Measurements from ENCODE around the gene FYCO1.

The FYCO1 gene

DNA sequence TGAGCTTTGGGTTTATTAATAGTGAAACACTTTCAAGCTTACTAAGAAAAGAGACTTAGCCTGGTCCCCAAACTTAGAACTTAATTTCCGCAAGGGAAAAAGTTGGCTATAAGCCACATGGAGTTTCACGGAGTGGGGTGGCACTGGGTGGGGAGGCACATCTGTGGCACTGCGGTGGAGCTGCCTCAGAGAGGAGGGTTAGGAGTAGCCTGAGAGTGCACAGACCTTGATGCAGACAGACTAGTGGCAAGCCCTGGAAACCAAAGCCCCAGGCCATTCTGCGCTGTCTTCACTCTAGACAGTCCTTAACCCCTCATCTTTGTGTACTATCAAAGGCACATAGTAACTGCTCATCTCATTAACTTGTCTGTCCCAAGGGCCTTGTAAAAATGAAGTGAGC lies 30.4 kb downstream of the FYCO1 start:
- in situ Hi-C loops (cut with MboI; ENCODE audit: low sequenced_read_pairs) = no loop called here

DNA sequence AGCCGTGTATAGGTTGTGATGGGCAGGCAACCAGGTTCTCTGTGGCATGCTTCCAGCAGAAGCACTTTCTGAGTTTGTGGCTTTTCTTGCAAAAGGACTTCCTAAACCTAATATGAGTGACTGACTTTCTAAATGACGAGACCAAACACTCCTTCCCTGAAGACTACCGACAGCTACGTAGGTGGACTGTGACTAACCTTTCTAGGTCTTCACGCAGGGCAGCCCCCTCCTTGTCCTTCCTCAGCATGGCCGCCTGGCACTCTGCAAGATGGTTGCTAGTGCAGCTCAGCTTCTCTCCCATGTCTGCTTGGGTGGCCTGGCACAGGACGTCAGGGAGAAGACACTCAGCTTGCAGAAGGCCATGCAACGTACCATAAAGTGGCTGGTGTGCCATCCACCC lies 31.5 kb downstream of the FYCO1 start:
- in situ Hi-C loops (cut with MboI; ENCODE audit: low sequenced_read_pairs) = no loop called here

DNA sequence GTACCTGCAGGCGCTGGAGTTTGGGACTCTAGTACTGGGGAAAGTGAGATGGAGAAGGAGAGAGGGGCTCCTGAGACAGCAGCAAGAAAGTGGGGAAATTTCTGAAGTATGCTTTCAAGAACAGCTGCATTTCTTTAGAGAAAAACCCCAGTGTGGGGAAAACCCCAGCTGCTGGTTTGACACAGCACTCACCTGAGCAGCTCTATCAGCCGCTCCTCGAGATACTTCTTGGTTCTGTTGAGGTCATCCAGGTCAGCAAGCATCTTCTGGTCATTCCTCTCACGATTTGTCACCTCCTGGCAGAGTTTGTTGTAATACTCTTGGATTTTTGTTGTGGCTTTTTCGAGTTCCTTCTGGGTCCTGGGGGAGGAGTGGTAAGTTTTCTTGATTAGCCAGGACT lies 33.6 kb downstream of the FYCO1 start:
- in situ Hi-C loops (cut with MboI; ENCODE audit: low sequenced_read_pairs) = no loop called here

DNA sequence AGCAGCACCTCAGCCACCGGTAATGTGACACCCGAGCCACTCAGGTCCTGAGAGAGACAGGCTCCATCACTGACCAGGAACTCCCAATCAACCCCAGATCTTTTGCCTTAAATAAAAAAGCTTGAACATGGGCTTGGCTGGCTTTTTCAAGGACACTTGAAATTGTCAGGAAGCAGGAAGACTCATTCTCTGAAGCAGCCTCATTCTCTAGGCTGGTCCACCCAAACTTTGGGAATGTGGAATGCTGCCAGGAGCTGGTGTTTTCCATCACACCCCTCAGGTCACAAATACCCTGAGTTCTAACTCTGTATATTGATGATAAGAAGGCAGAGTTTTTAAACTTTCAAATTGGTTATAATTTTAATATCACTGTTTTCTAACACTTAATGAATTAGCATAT lies 35.3 kb downstream of the FYCO1 start:
- in situ Hi-C loops (cut with MboI; ENCODE audit: low sequenced_read_pairs) = no loop called here

DNA sequence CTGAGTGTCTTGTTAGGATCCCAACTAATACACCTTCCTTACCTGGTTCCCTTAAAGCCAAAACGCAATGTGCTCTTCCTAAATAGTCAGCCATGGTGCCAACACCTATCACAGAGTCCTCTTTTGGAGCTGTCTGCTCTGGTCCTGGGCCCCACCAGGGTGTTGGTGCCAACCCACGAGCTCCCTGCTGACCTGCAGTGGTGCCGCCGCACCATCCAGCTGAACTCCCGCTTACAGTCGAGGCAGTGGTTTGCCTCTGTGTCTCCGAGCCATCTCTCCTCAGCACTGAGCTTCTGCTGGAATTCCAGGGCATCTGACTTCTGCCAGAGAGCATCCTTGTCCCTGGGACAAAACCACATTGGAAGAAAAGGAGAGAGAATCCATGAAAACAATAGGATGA lies 36.4 kb downstream of the FYCO1 start:
- in situ Hi-C loops (cut with MboI; ENCODE audit: low sequenced_read_pairs) = no loop called here

DNA sequence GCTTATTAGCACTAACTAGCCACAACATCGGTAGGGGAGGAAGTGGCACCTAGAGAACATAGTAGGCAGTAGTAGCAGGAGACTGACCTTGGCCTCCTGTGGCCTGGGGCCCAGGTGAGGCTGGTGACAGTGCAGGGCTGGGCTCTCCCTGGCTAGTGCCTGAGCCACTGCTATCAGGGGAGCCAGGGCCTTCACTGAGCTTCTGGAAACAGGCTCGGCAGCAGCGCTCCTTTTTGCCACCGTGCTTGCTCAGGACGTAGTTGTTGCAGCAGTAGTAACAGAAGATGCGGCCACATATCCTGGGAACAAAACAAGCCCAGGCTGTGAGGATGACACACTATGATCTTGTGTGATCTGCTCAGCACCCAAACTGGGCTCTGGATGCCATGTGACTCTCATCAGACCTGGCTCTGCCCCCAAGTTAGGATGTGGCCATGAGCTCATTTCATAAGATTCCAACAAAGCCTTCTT lies 37.3 kb downstream of the FYCO1 start:
- in situ Hi-C loops (cut with MboI; ENCODE audit: low sequenced_read_pairs) = no loop called here

DNA sequence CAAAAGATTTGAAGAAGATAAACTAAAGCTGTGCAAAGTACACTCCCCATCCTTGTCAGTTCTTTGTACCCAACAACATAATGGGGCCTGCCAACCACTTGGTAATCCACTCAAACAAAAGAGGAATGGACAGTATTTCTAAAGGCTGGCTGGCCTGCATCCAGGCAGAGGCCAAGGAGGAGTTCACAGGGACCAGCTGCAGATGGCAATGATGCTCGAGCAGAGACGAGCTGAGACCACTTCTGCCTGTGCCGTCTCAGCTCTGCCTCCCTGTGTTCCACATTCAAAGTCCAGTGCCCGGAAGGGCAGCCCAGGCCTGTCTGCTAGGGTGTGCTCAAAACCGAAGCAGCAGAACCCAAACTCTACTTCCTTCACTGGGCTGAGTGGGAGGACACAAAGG lies 38.0 kb downstream of the FYCO1 start:
- in situ Hi-C loops (cut with MboI; ENCODE audit: low sequenced_read_pairs) = no loop called here

DNA sequence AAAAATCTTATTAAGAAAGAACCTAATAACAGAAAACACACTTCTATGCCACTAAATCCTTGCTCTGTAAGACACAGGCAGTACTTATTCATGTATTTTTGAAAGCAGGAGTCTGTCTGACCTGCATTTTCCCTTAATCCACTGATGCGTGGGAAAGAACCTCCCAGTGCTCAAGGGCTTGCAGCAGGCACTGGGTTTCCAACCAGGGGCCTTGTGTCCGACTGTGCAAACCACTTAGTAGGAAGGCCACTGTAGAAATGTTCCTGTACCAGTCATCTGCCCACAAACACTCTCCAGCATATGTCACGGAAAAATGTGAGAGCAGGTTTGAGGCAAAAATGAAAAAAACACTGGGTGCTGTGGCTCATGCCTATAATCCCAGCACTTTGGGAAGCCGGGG lies 39.9 kb downstream of the FYCO1 start:
- in situ Hi-C loops (cut with MboI; ENCODE audit: low sequenced_read_pairs) = no loop called here

DNA sequence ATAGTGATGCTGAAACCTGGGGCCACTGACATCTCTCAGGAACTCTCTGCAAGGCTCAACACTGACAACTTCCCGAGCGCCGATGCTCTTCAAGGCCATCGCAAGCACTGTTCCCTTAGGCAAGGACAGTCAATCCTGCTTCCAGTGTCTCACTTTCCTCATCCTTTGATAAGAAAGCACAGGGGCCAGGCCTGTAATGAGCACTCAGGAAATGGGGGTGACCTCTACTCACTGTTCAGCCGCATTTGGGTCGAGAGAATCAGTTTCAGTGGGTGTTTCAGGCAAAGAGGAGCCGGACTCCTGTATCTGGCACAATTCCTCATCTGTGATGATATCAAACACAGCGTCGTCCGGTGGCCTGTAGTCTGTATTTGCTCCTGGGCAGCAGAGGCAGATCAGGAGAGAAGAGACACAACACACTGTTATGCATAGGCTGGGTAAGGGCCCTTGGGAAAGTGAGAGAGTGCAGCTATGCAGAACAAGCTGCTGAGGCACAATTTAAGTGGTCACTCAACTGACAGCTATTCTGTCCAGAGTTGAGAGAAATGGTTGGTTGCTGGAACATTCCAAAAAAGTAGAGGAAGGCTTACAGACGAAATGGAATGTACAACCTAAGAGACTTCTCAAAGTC lies 40.5 kb downstream of the FYCO1 start:
- in situ Hi-C loops (cut with MboI; ENCODE audit: low sequenced_read_pairs) = no loop called here

DNA sequence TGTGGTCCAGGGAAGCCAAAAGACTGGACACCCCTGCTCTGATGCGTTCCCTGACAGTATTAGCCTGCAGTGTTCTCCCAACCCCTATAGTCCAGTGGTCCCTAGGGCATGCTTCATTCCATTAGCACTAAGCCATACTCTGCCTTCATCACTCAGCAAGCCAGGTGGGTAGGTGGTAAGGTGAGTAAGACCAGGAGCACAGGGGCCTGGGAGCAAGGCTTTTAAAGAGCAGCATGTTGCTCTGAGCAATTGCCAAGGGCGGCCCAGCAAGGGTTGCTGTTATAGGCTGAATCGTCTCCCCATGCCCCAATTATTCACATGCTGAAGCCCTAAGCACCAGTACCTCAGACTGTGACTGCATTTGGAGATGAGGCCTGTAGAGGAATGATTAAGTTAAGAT lies 41.3 kb downstream of the FYCO1 start:
- in situ Hi-C loops (cut with MboI; ENCODE audit: low sequenced_read_pairs) = no loop called here

DNA sequence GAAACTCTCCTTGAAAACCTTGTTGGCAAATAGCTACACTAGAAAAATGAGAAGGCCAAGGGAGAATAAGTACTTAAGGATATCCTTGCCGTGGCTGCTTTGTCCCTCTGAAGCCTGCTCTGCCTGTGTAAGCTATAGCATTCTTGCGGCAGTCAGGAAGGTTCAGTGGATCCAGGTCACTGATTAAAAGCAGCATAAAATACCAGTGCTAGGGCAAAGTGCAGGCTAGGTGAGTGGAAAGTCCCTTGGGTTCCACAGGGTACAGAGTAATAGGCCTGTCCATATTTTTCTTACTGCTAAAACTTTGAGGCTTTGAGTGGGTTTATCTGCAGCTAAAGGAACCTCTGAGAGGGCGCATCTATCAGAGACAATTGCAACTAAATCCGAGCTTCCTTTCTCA lies 42.1 kb downstream of the FYCO1 start:
- in situ Hi-C loops (cut with MboI; ENCODE audit: low sequenced_read_pairs) = no loop called here

DNA sequence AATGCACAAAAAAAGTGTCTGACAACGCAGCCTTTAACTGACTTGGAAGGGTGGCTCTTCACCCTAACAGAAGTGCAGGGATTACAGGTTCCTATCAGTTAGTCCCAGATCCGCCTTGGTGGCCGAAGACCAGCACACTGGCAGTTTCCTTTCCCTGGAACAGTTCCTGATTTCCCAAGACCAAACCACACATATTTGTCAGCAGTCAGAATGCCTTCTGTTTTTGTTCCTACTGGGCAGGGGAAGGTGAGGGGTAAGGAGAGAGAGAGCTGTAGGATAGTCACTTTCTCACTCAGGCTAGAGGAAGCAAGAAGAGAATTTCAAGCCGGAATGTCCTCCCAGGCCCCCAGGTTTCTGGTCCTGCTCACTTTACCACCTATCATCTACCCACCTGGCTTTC lies 43.2 kb downstream of the FYCO1 start:
- in situ Hi-C loops (cut with MboI; ENCODE audit: low sequenced_read_pairs) = no loop called here

DNA sequence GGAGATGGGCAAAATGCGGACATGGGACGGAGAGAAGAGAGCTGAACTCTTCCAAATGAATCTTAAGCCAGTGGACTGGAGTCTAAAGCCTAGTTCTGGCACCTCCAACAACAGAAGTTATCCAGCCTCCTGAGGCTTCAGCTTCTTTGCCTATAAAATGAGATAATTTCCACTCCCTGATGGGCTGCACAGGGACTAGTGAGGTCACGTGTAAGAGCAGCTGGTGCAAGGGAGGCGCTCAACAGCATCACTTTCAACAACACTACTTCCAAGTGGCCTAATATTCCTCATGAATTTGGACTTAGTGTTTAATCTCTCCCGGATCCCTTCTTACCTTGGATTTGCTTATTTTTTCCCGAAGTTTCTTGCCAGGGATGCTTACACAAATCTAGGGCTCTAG lies 43.7 kb downstream of the FYCO1 start:
- in situ Hi-C loops (cut with MboI; ENCODE audit: low sequenced_read_pairs) = no loop called here

DNA sequence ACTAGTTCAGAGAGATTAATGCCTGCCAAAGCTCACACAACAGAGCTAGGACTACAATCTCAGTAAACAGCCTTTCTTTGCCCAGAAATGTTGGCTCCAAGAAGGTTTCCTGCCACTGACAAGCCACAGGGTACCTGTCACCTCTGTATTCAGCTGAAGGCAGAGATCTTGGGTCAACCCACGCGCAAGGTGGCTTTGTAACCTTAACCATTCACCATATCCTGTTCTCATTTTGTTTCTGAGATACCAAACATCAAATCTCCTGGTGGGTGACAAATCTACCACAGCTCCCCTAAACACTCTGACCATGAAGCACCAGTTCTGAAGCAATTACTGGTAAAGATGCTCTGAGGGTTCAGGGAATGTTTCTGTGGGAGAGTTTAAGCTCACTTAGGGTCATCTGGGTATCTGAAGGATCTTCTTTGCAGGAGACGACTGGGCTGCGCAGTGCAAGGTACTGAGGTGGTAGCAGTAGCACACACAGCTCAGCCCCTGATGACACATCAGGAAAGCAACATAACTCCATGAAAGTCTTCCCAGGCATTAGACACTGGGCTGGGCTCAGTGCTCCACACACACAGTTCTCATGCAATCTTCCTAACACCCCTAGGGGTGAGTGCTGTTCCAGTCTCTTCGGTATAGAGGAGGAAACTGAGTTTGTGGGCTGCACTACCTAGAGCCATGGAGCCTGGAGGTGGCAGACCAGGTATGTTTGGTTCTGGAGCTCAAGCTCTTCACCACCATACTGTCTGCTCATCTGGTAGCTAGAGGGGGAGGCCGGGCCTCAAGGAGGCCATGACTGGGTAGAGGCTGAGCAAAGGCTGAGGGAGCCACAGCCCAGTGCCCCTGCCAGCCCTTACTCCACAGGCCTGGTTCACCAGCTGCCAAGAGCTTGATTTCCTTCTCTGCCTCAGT lies 44.7 kb downstream of the FYCO1 start:
- in situ Hi-C loops (cut with MboI; ENCODE audit: low sequenced_read_pairs) = no loop called here

DNA sequence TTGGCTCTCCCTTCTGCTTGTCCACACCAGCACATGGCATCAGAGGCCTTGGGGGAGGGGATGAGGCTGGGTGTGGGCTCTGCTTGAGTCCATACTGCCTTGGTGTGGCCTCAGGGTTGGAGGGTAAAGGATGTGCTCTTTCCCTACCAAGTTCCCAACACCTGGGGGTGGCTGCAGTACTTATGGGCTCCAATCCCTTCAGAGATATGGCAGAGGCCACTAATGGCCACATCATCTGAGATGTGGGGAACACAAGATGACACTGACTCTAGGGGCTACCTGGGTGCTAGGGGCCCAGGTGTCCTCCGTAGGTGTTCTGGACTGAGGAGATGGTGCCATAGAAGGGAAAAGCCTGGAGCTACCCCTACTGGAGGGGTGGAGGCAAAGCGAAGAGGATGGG lies 45.5 kb downstream of the FYCO1 start:
- in situ Hi-C loops (cut with MboI; ENCODE audit: low sequenced_read_pairs) = no loop called here

DNA sequence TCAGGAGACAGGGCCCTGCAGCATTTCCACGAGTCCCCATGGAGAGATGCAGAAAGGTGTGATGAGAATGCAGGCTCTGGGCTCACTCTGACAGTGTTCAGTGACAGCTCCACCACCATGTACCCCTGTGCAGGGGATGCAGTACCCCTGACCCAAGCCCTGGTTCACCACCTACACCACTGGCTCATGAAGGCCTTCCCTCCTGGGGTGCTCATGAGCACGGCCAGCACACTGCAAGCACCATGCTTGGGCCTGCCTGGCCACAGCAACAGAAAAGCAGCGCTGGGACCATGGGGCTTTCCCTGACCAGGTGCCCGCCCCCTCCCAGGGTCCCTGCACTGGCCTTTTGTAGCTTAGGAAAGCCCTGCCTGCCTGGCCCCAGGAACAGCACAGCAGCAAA lies 46.2 kb downstream of the FYCO1 start:
- in situ Hi-C loops (cut with MboI; ENCODE audit: low sequenced_read_pairs) = loop anchor here (25.0 kb wide), 1 partner anchor 413 kb away; the partner anchor contains the start of genes CCR2 and CCR5

DNA sequence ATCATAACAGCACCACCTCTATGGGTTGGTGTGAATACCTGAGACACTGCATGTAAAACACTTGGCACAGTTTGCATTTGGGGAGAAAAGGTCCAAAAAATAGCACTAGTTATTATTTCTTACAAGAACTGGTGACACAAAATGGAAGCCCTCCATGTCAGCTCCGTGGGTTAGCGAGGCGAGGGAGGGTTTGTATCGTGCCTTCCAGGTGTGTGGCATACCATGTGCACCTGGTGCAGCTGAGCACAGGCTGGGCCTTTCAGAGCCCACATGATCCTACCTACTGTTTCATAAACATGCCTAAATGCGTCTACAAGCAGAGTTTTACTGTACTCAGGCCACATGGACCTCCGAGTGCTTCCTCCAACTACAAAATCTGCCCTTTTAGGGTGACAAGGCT lies 46.7 kb downstream of the FYCO1 start:
- in situ Hi-C loops (cut with MboI; ENCODE audit: low sequenced_read_pairs) = loop anchor here (25.0 kb wide), 1 partner anchor 413 kb away; the partner anchor contains the start of genes CCR2 and CCR5

DNA sequence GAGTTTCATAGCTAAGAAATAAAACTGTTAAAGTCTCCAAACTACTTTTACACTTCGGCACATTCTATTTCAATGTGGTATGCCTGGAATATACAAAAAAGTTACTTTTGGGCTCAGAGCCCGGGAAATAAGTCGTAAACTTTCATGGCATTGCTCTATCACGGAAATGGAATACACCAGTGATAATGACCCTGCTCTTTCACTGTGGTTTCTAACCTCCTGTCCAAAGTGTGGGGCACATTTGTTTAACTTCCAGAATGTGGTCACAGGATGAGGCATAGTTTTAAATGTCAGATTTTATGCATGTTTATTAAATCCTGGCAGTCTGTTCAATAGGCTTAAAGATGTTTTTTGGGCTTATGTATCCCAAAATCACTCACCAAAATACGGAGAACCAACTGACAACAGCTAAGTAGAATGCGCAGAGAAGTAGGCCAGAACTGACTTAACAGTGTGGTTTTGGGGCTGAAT lies 47.3 kb downstream of the FYCO1 start:
- in situ Hi-C loops (cut with MboI; ENCODE audit: low sequenced_read_pairs) = loop anchor here (25.0 kb wide), 1 partner anchor 414 kb away; the partner anchor contains the start of genes CCR2 and CCR5

DNA sequence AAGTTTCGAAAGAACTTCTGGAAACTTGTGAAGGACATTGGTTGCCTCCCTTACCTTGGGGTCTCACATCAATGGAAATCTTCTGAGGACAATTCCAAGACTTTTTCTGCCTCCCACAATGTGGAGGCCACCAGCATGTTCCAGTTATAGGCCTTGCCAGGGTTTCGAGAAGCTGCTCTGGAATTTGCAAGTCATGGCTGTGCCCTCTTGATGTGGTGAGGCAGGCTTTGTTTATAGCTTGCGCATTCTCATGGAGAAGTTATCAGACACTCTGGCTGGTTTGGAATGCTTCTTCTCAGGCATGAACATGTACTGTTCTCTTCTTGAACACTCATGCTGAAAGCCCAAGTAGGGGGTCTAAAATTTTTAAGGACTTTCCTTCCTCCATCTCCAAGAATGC lies 48.3 kb downstream of the FYCO1 start:
- in situ Hi-C loops (cut with MboI; ENCODE audit: low sequenced_read_pairs) = loop anchor here (25.0 kb wide), 1 partner anchor 415 kb away; the partner anchor contains the start of genes CCR2 and CCR5

DNA sequence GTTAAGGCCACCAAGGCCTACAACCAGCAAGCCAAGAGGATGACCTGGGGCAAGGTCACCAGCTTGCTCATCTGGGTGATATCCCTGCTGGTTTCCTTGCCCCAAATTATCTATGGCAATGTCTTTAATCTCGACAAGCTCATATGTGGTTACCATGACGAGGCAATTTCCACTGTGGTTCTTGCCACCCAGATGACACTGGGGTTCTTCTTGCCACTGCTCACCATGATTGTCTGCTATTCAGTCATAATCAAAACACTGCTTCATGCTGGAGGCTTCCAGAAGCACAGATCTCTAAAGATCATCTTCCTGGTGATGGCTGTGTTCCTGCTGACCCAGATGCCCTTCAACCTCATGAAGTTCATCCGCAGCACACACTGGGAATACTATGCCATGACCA lies 48.7 kb downstream of the FYCO1 start:
- in situ Hi-C loops (cut with MboI; ENCODE audit: low sequenced_read_pairs) = loop anchor here (25.0 kb wide), 1 partner anchor 415 kb away; the partner anchor contains the start of genes CCR2 and CCR5

DNA sequence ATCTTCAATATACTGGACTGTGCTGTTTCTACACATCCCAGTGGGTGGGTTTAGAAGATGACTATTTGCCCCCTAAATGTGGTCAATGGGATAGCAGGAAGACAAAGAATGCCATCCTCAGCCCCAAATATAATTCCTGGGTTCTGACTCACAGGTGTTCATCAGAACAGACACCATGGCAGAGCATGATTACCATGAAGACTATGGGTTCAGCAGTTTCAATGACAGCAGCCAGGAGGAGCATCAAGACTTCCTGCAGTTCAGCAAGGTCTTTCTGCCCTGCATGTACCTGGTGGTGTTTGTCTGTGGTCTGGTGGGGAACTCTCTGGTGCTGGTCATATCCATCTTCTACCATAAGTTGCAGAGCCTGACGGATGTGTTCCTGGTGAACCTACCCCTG lies 49.3 kb downstream of the FYCO1 start:
- in situ Hi-C loops (cut with MboI; ENCODE audit: low sequenced_read_pairs) = loop anchor here (25.0 kb wide), 1 partner anchor 416 kb away; the partner anchor contains the start of genes CCR2 and CCR5

Data from HL-60/S4 treated with retinoic acid at 250 ng/mL for 4 days and 3 days (cell line).